A673 (cell line): Measurements from ENCODE around the gene ATP2B1. TPM values are rescaled to one million over a fixed set of nuclear protein-coding genes. Genes with fewer than 3 reads are reported as not detected.

Experiments used
- BruUV-seq: library from RNA; stranded (reverse); fragments of 400-500 nt; replicated peaks from 2 replicates; lab custom pipeline; 2021; lab: Mats Ljungman, UMichigan
- CTCF ChIA-PET: fragments of 300-600 bp; sonication (Branson Sonifier 250); formaldehyde crosslinking; loops from one replicate; lab custom pipeline; 2022; ENCODE audit warnings: antibody characterized with exemption; lab: Charles Lee
- POLR2A ChIA-PET: fragments of 300-600 bp; sonication (Branson Sonifier 250); formaldehyde crosslinking; loops from one replicate; lab custom pipeline; 2022; ENCODE audit warnings: antibody characterized with exemption; ENCODE audit not compliant: low non-redundant PET; lab: Charles Lee
- DNase-seq: peaks from one replicate; pipeline ENCODE4 v3.0.0-alpha.2; 2015; ENCODE audit warnings: low spot score
- H3K27ac ChIP-seq: fragments of 200-600 bp; sonication (generic); 2 replicates; pipeline ENCODE4 v1.5.1; 2016; ENCODE audit warnings: mixed run types, low read depth, mild to moderate bottlenecking, mixed read lengths, antibody characterized with exemption, low read length; ENCODE audit not compliant: poor library complexity, severe bottlenecking
- H3K27me3 ChIP-seq: fragments of 200-600 bp; sonication (generic); replicated peaks from 2 replicates; pipeline ENCODE4 v1.6.1; 2017; ENCODE audit warnings: mixed run types, low read depth, mild to moderate bottlenecking, mixed read lengths, antibody characterized with exemption, low read length; ENCODE audit not compliant: insufficient read depth, poor library complexity
- H3K36me3 ChIP-seq: fragments of 200-600 bp; sonication (generic); 2 replicates; pipeline ENCODE4 v1.6.1; 2016; ENCODE audit warnings: mixed run types, mild to moderate bottlenecking, mixed read lengths, antibody characterized with exemption, low read length; ENCODE audit not compliant: insufficient read depth, poor library complexity, severe bottlenecking
- H3K4me1 ChIP-seq: fragments of 200-600 bp; sonication (generic); 2 replicates; pipeline ENCODE4 v1.6.1; 2017; ENCODE audit warnings: mixed run types, mild to moderate bottlenecking, mixed read lengths, antibody characterized with exemption, low read length; ENCODE audit not compliant: insufficient read depth, poor library complexity, severe bottlenecking
- H3K4me3 ChIP-seq: fragments of 200-600 bp; sonication (generic); 2 replicates; pipeline ENCODE4 v1.5.1; 2016; ENCODE audit warnings: low read depth, mixed run types, mild to moderate bottlenecking, mixed read lengths, low read length; ENCODE audit not compliant: poor library complexity, severe bottlenecking
- H3K9me3 ChIP-seq: fragments of 200-600 bp; sonication (generic); 2 replicates; pipeline ENCODE4 v1.6.1; 2016; ENCODE audit warnings: mixed run types, low read depth, mild to moderate bottlenecking, mixed read lengths, antibody characterized with exemption, low read length; ENCODE audit not compliant: poor library complexity, severe bottlenecking
- EZH2 ChIP-seq: fragments of 200-600 bp; sonication (generic); IDR thresholded peaks from 2 replicates; pipeline ENCODE4 v1.6.1; 2017; ENCODE audit warnings: borderline replicate concordance, low read depth, mild to moderate bottlenecking, mixed read lengths, antibody characterized with exemption, low read length; ENCODE audit not compliant: poor library complexity, severe bottlenecking
- intact Hi-C: fragments of 100-400 bp; cut with micrococcal nuclease; formaldehyde crosslinking; loops from one replicate; pipeline ENCODE4 v1.10.0; 2022; ENCODE audit not compliant: unreplicated experiment
- total RNA-seq: library from RNA; stranded (reverse); gene quantifications from 2 replicates; pipeline ENCODE4 v1.2.3, GENCODE V29; 2021
- TF ChIP-seq, protein P1 (sequence below): fragments of 300-800, 200-600 bp; sonication (generic); conservative IDR thresholded peaks from 2 replicates; pipeline ENCODE4 v1.5.1; 2017; ENCODE audit warnings: low read depth, mild to moderate bottlenecking, antibody characterized with exemption, low read length, moderate library complexity, mixed read lengths

The ATP2B1 gene
- total RNA-seq, 1 experiment from 2014 or later, result 44.2 TPM

- no peak for DNase-seq
- Histone ChIP-seq H3K4me1 (peaks cover 19% of the 10 kb centered on the region), H3K4me3 (no peak overlapping the region), H3K9me3 (no peaks in the 10 kb centered on the region), H3K36me3 (no peaks in the 10 kb centered on the region), H3K27me3 (no peaks in the 10 kb centered on the region), H3K27ac (no peak overlapping the region)
- no peak for TF ChIP-seq EZH2
- TF ChIP-seq, protein P1, sequence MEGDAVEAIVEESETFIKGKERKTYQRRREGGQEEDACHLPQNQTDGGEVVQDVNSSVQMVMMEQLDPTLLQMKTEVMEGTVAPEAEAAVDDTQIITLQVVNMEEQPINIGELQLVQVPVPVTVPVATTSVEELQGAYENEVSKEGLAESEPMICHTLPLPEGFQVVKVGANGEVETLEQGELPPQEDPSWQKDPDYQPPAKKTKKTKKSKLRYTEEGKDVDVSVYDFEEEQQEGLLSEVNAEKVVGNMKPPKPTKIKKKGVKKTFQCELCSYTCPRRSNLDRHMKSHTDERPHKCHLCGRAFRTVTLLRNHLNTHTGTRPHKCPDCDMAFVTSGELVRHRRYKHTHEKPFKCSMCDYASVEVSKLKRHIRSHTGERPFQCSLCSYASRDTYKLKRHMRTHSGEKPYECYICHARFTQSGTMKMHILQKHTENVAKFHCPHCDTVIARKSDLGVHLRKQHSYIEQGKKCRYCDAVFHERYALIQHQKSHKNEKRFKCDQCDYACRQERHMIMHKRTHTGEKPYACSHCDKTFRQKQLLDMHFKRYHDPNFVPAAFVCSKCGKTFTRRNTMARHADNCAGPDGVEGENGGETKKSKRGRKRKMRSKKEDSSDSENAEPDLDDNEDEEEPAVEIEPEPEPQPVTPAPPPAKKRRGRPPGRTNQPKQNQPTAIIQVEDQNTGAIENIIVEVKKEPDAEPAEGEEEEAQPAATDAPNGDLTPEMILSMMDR, result no peak
- no TSS peak for BruUV-seq
- intact Hi-C loops, result no loop called here
- ChIA-PET CTCF (no interaction called here), POLR2A (no interaction called here)
Observed at GRCh38 chr12:89697296-89697695, 11.3 kb downstream of the ATP2B1 start.

- intact Hi-C loops, result no loop called here
- Histone ChIP-seq H3K27ac (no peak overlapping the region), H3K36me3 (no peaks in the 10 kb centered on the region), H3K4me3 (no peak overlapping the region), H3K9me3 (no peaks in the 10 kb centered on the region), H3K27me3 (no peaks in the 10 kb centered on the region), H3K4me1 (peaks cover 34% of the 10 kb centered on the region)
- CTCF ChIA-PET, result no interaction called here
- no peak for DNase-seq
- TF ChIP-seq, protein P1, result no peak
- no peak for TF ChIP-seq EZH2
- no TSS peak for BruUV-seq
- POLR2A ChIA-PET, result no interaction called here
Observed at GRCh38 chr12:89695830-89696229, 12.8 kb downstream of the ATP2B1 start.

- Histone ChIP-seq H3K27me3 (no peaks in the 10 kb centered on the region), H3K4me1 (peaks cover 39% of the 10 kb centered on the region), H3K27ac (no peak overlapping the region), H3K9me3 (no peaks in the 10 kb centered on the region), H3K36me3 (no peaks in the 10 kb centered on the region), H3K4me3 (no peak overlapping the region)
- no peak for DNase-seq
- intact Hi-C loops, result no loop called here
- TF ChIP-seq EZH2, result no peak
- TF ChIP-seq, protein P1, result no peak
- POLR2A ChIA-PET, result no interaction called here
- CTCF ChIA-PET, result no interaction called here
- no TSS peak for BruUV-seq
Observed at GRCh38 chr12:89695100-89695499, 13.5 kb downstream of the ATP2B1 start.
